ENCODE data around the gene CPM.

CPM gene

DNA sequence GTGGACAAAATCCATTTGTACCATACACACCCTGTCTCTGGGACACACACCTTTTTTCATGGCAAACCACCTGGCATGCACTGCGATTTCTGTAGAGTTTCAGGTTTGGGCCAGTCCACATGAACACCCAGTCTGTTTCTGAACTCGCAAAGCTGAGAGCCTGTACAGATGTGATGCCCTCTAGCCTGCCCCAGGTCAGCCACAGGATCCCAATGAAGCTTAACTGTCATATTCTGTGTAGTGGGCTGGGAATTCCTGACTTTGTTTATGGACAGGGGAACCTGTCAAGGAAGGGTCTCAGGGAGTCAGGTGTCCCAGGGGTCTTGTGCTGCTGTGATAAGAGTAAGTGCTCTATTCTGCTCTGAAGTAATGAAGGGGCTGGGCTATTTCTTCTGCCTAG is 39.8 kb downstream of the CPM start:
- TF ChIP-seq, protein P1, sequence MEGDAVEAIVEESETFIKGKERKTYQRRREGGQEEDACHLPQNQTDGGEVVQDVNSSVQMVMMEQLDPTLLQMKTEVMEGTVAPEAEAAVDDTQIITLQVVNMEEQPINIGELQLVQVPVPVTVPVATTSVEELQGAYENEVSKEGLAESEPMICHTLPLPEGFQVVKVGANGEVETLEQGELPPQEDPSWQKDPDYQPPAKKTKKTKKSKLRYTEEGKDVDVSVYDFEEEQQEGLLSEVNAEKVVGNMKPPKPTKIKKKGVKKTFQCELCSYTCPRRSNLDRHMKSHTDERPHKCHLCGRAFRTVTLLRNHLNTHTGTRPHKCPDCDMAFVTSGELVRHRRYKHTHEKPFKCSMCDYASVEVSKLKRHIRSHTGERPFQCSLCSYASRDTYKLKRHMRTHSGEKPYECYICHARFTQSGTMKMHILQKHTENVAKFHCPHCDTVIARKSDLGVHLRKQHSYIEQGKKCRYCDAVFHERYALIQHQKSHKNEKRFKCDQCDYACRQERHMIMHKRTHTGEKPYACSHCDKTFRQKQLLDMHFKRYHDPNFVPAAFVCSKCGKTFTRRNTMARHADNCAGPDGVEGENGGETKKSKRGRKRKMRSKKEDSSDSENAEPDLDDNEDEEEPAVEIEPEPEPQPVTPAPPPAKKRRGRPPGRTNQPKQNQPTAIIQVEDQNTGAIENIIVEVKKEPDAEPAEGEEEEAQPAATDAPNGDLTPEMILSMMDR (IDR thresholded peaks at IDR 0.05; ENCODE audit: control insufficient read depth, extremely low read depth, insufficient read depth): no peak
- no peak overlapping the region for H3K4me3 ChIP-seq (ENCODE audit: low read depth, low read length)
- no peak for DNase-seq (ENCODE audit: low read depth)

DNA sequence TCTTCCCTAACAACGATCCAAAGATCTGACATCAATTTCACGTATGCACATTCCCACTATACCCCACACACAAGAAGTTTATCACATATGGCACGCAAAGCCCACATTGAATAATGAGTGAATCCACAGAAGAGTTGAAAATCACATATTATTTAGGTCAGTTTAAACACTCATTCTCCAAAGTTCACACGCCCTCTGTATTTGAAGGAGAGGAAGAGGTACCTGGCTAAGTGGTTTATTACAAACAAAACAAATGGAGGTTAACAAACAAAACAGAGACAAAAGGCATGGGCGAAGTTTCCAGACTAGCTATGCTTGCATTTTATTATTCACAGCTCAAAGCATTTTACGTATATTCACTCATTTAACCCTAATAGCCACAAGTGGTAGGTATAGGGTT is 41.8 kb downstream of the CPM start:
- TF ChIP-seq, protein P1 (IDR thresholded peaks at IDR 0.05; ENCODE audit: control insufficient read depth, extremely low read depth, insufficient read depth): no peak
- DNase-seq (ENCODE audit: low read depth): no peak
- no peak overlapping the region for H3K4me3 ChIP-seq (ENCODE audit: low read depth, low read length)

DNA sequence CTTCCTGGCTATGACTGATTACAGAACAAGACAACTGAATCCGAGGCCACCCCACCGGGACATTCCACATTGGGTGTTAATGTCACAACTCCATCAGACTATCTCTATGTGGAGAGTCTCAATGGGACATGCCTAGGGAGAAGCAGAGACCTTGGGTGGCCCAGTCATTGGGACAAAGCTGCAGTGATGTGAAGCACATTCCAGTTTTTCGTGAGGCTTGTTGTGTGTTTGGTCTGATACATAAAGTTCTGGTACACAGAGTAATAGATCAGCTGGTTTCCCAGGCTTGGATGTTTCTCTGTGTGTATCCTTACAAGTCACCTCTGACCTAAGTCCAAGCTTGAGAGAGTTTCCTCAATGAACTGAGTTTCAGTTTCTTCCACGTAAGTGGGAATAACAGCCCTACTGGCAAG is 42.3 kb downstream of the CPM start:
- TF ChIP-seq, protein P1 (IDR thresholded peaks at IDR 0.05; ENCODE audit: control insufficient read depth, extremely low read depth, insufficient read depth): no peak
- DNase-seq (ENCODE audit: low read depth): no peak
- H3K4me3 ChIP-seq (ENCODE audit: low read depth, low read length): no peak overlapping the region

DNA sequence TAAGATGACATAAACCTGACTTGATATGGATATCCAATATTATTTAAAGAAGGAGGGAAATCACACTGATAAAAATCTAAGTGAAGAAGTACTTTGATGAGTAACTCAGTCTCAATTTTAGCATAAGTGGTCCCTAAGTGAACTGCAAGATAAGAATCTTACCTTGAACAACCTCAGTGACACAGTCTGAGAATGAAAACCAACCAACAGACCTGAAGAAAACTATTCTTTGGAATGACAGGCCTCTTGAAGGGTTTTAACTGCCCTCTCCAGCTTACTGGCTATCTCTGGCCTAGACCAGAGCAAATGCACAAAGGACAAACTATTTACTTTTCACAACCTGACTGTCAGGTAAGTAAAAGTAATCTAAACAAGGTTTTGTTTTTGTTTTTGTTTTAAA is 44.7 kb downstream of the CPM start:
- H3K4me3 ChIP-seq (ENCODE audit: low read depth, low read length): no peak overlapping the region
- TF ChIP-seq, protein P1 (IDR thresholded peaks at IDR 0.05; ENCODE audit: control insufficient read depth, extremely low read depth, insufficient read depth): no peak
- DNase-seq (ENCODE audit: low read depth): no peak

DNA sequence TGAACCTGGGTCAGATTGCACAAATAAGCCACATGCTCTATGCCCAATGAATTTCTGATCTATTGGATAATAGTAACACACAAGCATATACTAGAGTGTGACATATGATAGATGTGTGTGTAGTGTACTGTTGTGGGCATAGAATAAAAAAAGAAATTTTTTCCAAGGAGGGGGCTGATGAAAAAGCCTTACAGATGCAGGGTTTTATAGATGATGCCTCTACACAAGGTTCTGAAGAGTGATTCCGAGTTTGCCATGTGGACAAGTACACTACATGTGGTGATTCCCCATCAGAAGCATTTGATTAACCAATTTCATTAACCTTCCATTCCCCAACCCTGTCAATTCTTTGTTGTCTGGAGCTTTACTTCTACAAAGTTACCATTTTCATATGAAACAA is 45.3 kb downstream of the CPM start:
- H3K4me3 ChIP-seq (ENCODE audit: low read depth, low read length): no peak overlapping the region
- TF ChIP-seq, protein P1 (IDR thresholded peaks at IDR 0.05; ENCODE audit: control insufficient read depth, extremely low read depth, insufficient read depth): no peak
- DNase-seq (ENCODE audit: low read depth): no peak

DNA sequence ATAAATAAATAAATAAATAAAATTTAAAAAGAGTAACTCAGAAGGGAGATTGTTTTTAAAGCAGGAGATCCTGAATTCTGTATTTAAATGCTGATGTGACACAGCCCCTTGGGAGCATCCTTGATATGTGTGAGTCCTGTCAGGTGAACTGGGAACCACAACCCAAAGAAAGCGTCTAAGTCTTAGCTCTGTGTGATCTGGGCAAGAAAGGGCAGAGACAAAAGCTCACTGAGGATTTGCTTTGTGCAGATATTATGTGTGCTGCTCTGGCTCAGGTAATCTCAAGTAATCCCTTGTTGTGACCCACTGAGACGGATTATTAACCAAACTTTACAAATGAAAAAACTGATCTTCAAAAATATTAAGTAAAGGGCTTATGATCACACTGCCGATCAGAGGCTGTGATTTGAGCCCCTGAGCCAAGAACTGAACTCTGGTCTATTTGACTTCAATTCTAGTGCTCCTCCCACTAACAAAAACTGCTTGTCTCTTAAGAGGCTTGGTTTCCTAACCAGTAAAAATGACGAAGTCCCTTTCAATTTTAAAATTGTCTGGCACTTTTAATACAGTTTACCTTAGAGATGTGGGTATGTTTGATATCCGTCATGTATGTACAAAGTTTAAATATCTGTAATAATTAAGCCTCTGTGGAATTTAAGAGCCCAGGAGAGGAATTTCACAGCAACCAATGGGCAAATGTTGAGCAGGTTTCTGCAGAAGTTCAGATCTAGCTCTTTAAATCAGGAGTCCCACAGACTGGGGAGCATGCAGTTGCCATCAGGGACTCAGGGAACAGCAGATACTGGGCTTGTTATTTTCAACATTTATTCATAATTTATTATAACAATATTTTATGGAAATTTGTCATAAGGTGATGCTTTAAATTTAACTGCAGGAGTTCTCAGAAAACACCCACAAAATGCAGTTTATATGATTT is 46.1 kb downstream of the CPM start:
- H3K4me3 ChIP-seq (ENCODE audit: low read depth, low read length): no peak overlapping the region
- TF ChIP-seq, protein P1 (IDR thresholded peaks at IDR 0.05; ENCODE audit: control insufficient read depth, extremely low read depth, insufficient read depth): no peak
- no peak for DNase-seq (ENCODE audit: low read depth)
